Neural progenitor cell (in vitro differentiated cells): ENCODE results near the gene CORO6.

Experiments used
- EZH2 ChIP-seq: fragments of 200-600 bp; sonication (generic); IDR thresholded peaks from 2 replicates; pipeline ENCODE4 v1.6.1; 2017; ENCODE audit warnings: antibody characterized with exemption, mild to moderate bottlenecking, moderate library complexity
- EZH2phosphoT487 ChIP-seq: fragments of 200-600 bp; sonication (generic); IDR thresholded peaks from 2 replicates; pipeline ENCODE4 v1.6.1; 2017; ENCODE audit warnings: antibody characterized with exemption
- TF ChIP-seq, protein P1 (sequence below): fragments of 200-600 bp; sonication (generic); IDR thresholded peaks from 2 replicates; pipeline ENCODE4 v1.5.1; 2017; ENCODE audit warnings: antibody characterized with exemption, mild to moderate bottlenecking

DNA sequence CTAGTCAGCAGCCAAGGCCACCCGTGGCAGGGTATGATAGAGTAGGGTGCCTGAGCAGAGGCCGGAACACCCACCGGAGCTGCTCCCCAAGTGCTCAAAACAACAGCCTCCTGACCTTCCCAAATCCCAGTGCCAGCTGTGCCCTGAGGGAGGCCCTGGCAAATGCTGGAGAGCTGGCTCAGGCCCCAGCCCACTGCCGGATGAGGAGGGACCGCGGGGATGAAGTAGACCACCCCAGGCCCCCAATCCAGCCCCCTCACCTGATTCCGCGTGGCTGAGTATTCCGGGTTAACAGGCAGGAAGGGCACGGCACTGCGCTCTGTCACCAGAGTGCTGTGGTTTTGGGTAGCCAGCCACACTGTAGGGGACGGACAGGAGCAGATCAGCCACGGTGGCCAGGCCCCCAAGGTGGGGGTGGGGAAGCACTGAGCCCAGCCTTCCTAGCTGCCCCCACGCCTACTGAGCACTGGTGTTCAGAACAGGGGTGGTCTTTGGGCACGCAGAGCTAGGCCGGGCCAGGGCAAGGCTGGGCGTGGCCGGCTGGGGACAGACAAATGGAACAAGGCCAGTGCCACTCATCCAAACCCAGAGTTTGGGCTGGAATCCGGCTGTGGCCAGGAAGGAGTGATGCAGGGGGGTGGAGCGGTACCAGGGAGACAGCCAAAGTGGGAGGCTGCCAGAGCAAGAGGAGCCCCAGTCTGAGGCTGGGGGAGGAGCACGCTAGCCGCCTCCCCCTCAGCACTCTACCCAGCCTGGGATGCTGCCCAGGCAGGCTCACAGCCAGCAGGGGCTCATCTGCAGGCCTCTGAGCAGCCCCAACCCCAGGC is 45.1 kb downstream of the CORO6 start:
- TF ChIP-seq, protein P1, sequence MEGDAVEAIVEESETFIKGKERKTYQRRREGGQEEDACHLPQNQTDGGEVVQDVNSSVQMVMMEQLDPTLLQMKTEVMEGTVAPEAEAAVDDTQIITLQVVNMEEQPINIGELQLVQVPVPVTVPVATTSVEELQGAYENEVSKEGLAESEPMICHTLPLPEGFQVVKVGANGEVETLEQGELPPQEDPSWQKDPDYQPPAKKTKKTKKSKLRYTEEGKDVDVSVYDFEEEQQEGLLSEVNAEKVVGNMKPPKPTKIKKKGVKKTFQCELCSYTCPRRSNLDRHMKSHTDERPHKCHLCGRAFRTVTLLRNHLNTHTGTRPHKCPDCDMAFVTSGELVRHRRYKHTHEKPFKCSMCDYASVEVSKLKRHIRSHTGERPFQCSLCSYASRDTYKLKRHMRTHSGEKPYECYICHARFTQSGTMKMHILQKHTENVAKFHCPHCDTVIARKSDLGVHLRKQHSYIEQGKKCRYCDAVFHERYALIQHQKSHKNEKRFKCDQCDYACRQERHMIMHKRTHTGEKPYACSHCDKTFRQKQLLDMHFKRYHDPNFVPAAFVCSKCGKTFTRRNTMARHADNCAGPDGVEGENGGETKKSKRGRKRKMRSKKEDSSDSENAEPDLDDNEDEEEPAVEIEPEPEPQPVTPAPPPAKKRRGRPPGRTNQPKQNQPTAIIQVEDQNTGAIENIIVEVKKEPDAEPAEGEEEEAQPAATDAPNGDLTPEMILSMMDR: no peak
- no peak for TF ChIP-seq EZH2
- TF ChIP-seq EZH2phosphoT487: no peak
